ENCODE results near the gene CA12. TPM values are rescaled to one million over a fixed set of nuclear protein-coding genes. Genes with fewer than 3 reads are reported as not detected.

CA12 gene
- total RNA-seq, 1 donor: under 0.01 TPM

GRCh38 chr15:63277038-63277892 lies 104.4 kb downstream of the CA12 start, which contains the start of gene APH1B:
Gene APH1B, plus strand, starts transcription at chr15:63277605. Its CDS starts 19 bp downstream, at chr15:63277624.
- peak; percentile 57 to 93 (median 89) for DNase-seq (ENCODE audit: low read depth in 2 of 3, low spot score in 2 of 3)

- DNase-seq (ENCODE audit: low read depth in 2 of 3, low spot score in 2 of 3): no peak
Measured at GRCh38 chr15:63276342-63277037, 105.2 kb downstream of the CA12 start.

GRCh38 chr15:63274427-63274826 lies 107.2 kb downstream of the CA12 start:
- DNase-seq (ENCODE audit: low read depth in 2 of 3, low spot score in 2 of 3): no peak

Other genes with a start within 250 kb of the CA12 start
- 17.2 TPM for gene RPS27L, start 224.4 kb downstream of the CA12 start, total RNA-seq
- 14.0 TPM for gene RAB8B, start 192.2 kb downstream of the CA12 start, total RNA-seq
- gene APH1B, start 104.2 kb downstream of the CA12 start, total RNA-seq: 20.5 TPM
- gene USP3, start 122.7 kb upstream of the CA12 start, total RNA-seq: 24.8 TPM
- 0.54 TPM for gene FBXL22, start 215.5 kb upstream of the CA12 start, total RNA-seq